SU-DHL-6 (cell line): Measurements from ENCODE around the gene BAG3.

Experiments used
- CTCF ChIP-seq: fragments of 200-600 bp; sonication (generic); IDR thresholded peaks from one replicate; pipeline ENCODE4 v1.5.1; 2017; ENCODE audit warnings: antibody characterized with exemption, mild to moderate bottlenecking, low read length, moderate library complexity; ENCODE audit not compliant: insufficient read depth, poor library complexity, severe bottlenecking
- EZH2phosphoT487 ChIP-seq: fragments of 200-600 bp; sonication (generic), shearing (Covaris generic); conservative IDR thresholded peaks from 2 replicates; pipeline ENCODE4 v1.6.1; 2018; ENCODE audit warnings: mild to moderate bottlenecking, antibody characterized with exemption, low read length, moderate library complexity, mixed read lengths

GRCh38 chr10:119725828-119726675 lies 74.9 kb downstream of the BAG3 start, which contains the start of gene INPP5F:
- TF ChIP-seq CTCF (no peak), EZH2phosphoT487 (no peak)
